ENCODE data around the gene TRIP13.

GRCh38 chr5:932628-933250 lies 40.1 kb downstream of the TRIP13 start:
- TF ChIP-seq ZNF274 (IDR thresholded peaks at IDR 0.05; ENCODE audit: low read depth, low read length) (no peak), SUZ12 (IDR thresholded peaks at IDR 0.05; ENCODE audit: extremely low read depth, insufficient read depth, insufficient read length) (no peak)

All from NT2/D1 (cell line).